ENCODE data around the gene TMEM45B.
A peak's percentile ranks its signal among the peaks of the same experiment; 100 is the strongest.
"Not testable (repeated sequence)": the region's sequence is repeated elsewhere in the genome, so short reads cannot be mapped to it uniquely, and the experiment has no call there.

TMEM45B gene

GRCh38 chr11:129813231-129813791 is 2.3 kb upstream of the TMEM45B start:
- DNase-seq = no peak

- no peak for DNase-seq
Observed at GRCh38 chr11:129814244-129815014, 1.2 kb upstream of the TMEM45B start.

GRCh38 chr11:129817534-129818051 is 1.9 kb downstream of the TMEM45B start:
- DNase-seq = no peak

DNA sequence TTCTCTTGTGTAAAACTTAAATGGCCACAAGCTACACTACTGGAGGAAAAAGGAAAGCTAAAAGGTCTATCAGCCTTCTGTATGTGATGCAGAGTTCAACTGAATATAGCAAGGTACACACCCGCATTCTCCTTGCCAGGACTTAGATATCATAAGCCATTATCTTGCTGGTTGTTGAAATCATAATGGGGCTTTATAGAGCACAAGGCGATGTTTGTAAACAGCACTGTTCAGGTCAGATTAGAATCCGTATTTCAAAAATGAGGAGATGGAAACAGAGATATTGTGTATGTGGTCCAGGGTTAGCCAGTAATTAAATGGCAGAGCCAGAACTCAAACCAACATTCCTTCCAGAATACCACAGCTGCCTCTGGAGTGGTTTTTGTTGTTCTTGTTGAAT is 2.6 kb downstream of the TMEM45B start:
- DNase-seq = not testable (repeated sequence)

- no peak for DNase-seq
Observed at GRCh38 chr11:129819237-129819636, 3.6 kb downstream of the TMEM45B start.

DNA sequence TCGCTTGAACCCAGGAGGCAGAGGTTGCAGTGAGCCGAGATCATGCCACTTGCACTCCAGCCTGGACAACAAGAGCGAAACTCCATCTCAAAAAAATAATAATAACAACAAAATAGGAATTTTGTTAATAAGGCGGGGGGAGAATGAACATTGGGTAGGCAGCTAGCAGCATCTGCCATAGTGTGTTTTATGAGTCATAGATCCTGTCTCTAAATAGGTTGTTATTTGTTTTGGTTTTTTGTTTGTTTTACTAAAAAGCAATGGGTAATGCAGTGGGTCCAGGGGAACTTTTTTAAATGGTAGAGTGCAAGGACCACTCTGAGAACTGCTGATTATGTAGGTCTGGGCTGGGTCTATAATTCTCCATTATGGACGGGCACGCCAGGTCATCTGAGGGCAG is 4.6 kb downstream of the TMEM45B start:
- not testable (repeated sequence) for DNase-seq

GRCh38 chr11:129823281-129823680 is 7.6 kb downstream of the TMEM45B start:
- DNase-seq = not testable (repeated sequence)

- DNase-seq = not testable (repeated sequence)
Observed at GRCh38 chr11:129823799-129824198, 8.2 kb downstream of the TMEM45B start.

- no peak for DNase-seq
Observed at GRCh38 chr11:129825380-129825779, 9.7 kb downstream of the TMEM45B start.

GRCh38 chr11:129828301-129828836 is 12.7 kb downstream of the TMEM45B start:
- DNase-seq = peak; percentile 85

DNA sequence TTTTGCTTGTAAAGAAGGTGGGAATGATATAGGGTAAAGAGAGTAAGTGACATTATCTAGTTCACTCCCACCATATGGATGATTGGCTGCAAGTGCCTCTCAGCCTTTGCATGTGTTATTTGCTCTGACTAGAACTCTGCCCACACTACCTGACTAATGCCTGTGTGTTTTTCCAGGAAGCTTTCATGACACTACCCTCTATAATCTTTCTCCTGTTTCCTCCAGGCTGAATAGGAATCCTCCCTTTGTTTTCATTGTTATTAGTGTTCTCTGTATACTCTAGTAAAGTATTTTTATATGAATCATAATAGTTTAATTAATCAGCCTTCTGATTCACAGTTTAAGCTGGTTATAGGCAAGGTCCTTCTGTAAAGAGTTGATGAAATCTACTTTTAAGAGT is 13.8 kb downstream of the TMEM45B start:
- not testable (repeated sequence) for DNase-seq

GRCh38 chr11:129831227-129831626 is 15.6 kb downstream of the TMEM45B start:
- not testable (repeated sequence) for DNase-seq

DNA sequence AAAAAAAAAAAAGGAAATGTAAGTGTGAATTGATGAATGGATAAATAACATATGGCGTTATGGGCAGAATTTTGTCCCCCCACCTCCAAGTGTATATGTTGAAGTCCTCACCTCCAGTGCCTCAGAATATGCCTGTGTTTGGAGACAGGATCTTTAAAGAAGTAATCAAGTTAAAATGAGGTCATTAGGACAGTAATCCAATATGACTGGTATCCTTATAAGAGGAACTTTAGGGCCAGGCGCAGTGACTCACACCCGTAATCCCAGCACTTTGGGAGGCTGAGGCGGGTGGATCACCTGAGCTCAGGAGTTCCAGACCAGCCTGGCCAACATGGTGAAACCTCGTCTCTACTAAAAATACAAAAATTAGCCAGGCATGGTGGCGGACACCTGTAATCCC is 17.6 kb downstream of the TMEM45B start:
- not testable (repeated sequence) for DNase-seq

GRCh38 chr11:129836423-129836891 is 20.8 kb downstream of the TMEM45B start:
- not testable (repeated sequence) for DNase-seq

- DNase-seq = no peak
Observed at GRCh38 chr11:129836979-129837378, 21.3 kb downstream of the TMEM45B start.

- DNase-seq = no peak
Observed at GRCh38 chr11:129840236-129840635, 24.6 kb downstream of the TMEM45B start.

DNA sequence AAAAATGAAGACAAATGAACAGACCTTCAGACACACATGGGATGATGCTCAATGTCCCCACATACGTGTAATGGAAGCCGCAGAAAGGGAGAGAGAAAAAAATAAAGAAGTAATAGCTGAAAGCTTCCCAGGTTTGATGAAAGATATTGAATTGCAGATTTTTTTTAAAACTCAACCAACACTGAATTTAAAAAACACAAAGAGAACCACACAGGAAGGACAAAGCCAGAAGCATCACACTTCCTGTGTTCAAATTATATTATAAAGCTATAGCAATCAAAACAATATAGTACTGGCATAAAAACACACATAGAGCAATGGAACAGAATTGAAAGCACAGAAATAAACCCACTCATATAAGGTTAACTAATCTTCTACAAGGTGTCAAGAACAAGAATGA is 26.5 kb downstream of the TMEM45B start:
- DNase-seq = no peak

DNA sequence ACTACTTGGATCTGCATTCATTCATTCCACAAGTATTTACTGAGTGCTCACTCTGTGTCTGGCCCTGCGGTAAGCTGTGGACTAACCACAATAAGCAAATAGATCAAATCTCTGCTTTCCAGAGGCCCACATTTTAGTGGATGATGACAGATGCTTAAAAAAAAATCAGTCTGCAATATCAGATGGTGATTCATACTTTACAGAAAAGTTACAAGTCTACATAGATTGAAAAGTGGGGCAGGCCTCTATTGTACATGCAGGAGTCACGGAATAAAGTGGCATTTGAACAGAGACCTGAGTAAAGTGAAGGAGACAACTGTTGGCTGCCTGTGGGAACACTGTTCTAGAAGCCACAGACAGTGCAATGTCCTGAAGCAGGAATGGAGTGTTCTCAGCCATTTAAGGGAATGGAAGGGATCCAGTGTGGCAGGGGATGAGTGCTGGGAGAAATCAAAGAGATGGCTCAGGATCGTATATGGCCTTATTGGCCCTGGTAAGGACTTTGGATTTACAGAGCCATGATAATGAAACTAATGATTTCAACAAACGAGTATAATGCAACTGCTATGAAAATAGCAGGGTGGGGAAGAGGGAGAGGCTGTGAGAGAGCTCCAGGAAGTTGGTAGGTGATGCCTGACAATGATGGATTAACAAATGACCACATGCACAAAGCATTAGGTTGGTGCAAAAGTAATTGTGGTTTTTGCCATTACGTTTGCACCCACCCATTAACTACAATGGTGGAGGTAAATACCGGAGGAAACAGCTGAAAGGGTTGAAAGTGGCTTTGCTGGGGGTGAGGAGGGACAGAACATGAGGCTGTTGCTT is 31.1 kb downstream of the TMEM45B start:
- peak; percentile 61 for DNase-seq

DNA sequence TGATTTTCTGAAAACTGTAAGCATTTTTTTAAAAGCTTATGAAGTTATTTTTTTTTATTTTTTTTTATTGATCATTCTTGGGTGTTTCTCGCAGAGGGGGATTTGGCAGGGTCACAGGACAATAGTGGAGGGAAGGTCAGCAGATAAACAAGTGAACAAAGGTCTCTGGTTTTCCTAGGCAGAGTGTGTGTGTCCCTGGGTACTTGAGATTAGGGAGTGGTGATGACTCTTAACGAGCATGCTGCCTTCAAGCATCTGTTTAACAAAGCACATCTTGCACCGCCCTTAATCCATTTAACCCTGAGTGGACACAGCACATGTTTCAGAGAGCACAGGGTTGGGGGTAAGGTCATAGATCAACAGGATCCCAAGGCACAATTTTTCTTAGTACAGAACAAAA is 31.7 kb downstream of the TMEM45B start:
- DNase-seq = not testable (repeated sequence)

- no peak for DNase-seq
Observed at GRCh38 chr11:129849447-129850130, 33.9 kb downstream of the TMEM45B start.

DNA sequence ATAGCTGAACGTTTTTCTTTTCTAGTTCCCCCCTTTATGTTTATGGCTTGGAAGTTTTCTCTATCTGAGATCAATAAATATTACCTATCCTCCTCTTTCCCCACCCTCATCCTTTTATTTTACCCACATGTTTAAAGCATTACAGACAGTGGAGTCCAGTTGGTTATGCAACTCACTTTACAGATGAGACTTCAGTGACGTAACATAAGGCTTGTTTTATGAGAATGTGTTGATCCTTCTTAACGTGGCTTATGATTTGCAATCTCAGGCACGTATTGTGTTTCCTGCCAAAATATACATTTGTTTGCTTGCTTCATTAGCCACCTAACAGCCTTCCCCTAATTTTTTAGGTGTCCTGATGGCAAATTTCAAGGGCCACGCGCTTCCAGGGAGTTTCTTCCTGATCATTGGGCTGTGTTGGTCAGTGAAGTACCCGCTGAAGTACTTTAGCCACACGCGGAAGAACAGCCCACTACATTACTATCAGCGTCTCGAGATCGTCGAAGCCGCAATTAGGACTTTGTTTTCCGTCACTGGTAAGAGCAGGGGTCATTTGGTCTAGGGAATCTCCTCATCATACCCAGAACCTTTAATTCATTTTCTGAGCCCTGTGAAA is 36.6 kb downstream of the TMEM45B start:
- DNase-seq = no peak
